K562 (cell line): Measurements from ENCODE around the gene DLX3. TPM values are rescaled to one million over a fixed set of nuclear protein-coding genes. Genes with fewer than 3 reads are reported as not detected.
A peak's percentile ranks its signal among the peaks of the same experiment; 100 is the strongest.

Experiments used
- ATAC-seq: fragments of 200-7000 bp; cut with Tn5 transposase; 3 replicates; pipeline ENCODE4 v1.9.1; 2020; ENCODE audit warnings: moderate library complexity
- BruUV-seq: library from RNA; stranded (reverse); fragments of 400-500 nt; replicated peaks from 2 replicates; lab custom pipeline; 2021; lab: Mats Ljungman, UMichigan
- CTCF ChIA-PET: fragments of 300-600 bp; formaldehyde crosslinking; extraction: SDS; loops from one replicate; lab custom pipeline; 2021; ENCODE audit warnings: low intra/inter-chr PET ratio; lab: Yijun Ruan, JAX
- POLR2A ChIA-PET: fragments of 300-600, 350-650 bp; sonication (Branson Sonifier 250); formaldehyde crosslinking; extraction: SDS; loops from one replicate; lab custom pipeline; 2021; ENCODE audit warnings: antibody characterized with exemption, inconsistent platforms; lab: Yijun Ruan, JAX
- DNase-seq, 4 experiments: peaks; one replicate each; pipeline versions ENCODE4 v3.0.0 to v3.0.0-alpha.2; 2011 to 2018; ENCODE audit warnings: low spot score in 3 of 4, mixed read lengths in 3 of 4; ENCODE audit errors: extremely low read depth in 1 of 4
- FAIRE-seq: peaks from 2 replicates; lab custom pipeline; 2011; peaks lifted over from hg19 to GRCh38; lab: Jason Lieb, UNC
- H2AFZ ChIP-seq: 2 replicates; pipeline ENCODE4 v1.6.0; 2011; ENCODE audit warnings: low read depth, low read length, control low read depth, inconsistent platforms
- H3K27ac ChIP-seq: fragments of 200-600 bp; 3 replicates; pipeline ENCODE4 v1.8.0; 2011; ENCODE audit warnings: low read depth, mild to moderate bottlenecking, control low read depth, inconsistent platforms, low read length, moderate library complexity, mixed read lengths; ENCODE audit errors: extremely low read depth
- H3K27me3 ChIP-seq, 2 experiments: fragments of 300-600 bp in 1 of 2; 2 replicates in 1 of 2; 3 replicates in 1 of 2; pipeline versions ENCODE4 v1.6.0 to v1.8.0; 2011; ENCODE audit warnings: inconsistent platforms in 2 of 2, low read length in 2 of 2, mild to moderate bottlenecking in 1 of 2, mixed read lengths in 1 of 2, moderate library complexity in 1 of 2; ENCODE audit not compliant: control insufficient read depth in 2 of 2, insufficient read depth in 2 of 2
- H3K36me3 ChIP-seq: fragments of 300-600 bp; 3 replicates; pipeline ENCODE4 v1.8.0; 2011; ENCODE audit warnings: mild to moderate bottlenecking, low read length, inconsistent platforms; ENCODE audit not compliant: control insufficient read depth, insufficient read depth
- H3K4me1 ChIP-seq, 2 experiments: fragments of 200-600 bp in 1 of 2; replicated peaks in 1 of 2; 2 replicates in 1 of 2; 3 replicates in 1 of 2; pipeline versions ENCODE4 v1.5.1 to v1.8.0; 2011; ENCODE audit warnings: inconsistent platforms in 2 of 2, low read length in 2 of 2, mild to moderate bottlenecking in 1 of 2, mixed read lengths in 1 of 2, moderate library complexity in 1 of 2; ENCODE audit not compliant: control insufficient read depth in 2 of 2, insufficient read depth in 2 of 2
- H3K4me2 ChIP-seq: 2 replicates; pipeline ENCODE4 v1.6.1; 2011; ENCODE audit warnings: low read length, control low read depth, inconsistent platforms, mixed read lengths; ENCODE audit not compliant: insufficient read depth
- H3K4me3 ChIP-seq: fragments of 200-600 bp; sonication (generic), shearing (Covaris generic); 2 replicates; pipeline ENCODE4 v1.5.1; 2016; ENCODE audit warnings: control low read depth, inconsistent platforms
- H3K79me2 ChIP-seq: fragments of 200-600 bp; 3 replicates; pipeline ENCODE4 v1.8.0; 2011; ENCODE audit warnings: low read length, inconsistent platforms; ENCODE audit not compliant: control insufficient read depth, insufficient read depth
- H3K9ac ChIP-seq, 2 experiments: 2 replicates each; pipeline versions ENCODE4 v1.6.0 to v1.6.1; 2011; ENCODE audit warnings: low read depth in 2 of 2, low read length in 2 of 2, control low read depth in 1 of 2, inconsistent platforms in 1 of 2, mild to moderate bottlenecking in 1 of 2, mixed read lengths in 1 of 2; ENCODE audit not compliant: insufficient read depth in 1 of 2
- H3K9me1 ChIP-seq: one replicate; pipeline ENCODE4 v1.6.0; 2011; ENCODE audit warnings: inconsistent platforms, mild to moderate bottlenecking, low read length, moderate library complexity; ENCODE audit not compliant: control insufficient read depth, insufficient read depth
- H3K9me3 ChIP-seq: replicated peaks from 2 replicates; pipeline ENCODE4 v1.5.1; 2011; ENCODE audit warnings: low read depth, low read length, inconsistent platforms; ENCODE audit not compliant: control insufficient read depth, insufficient read depth
- H4K20me1 ChIP-seq: replicated peaks from 2 replicates; pipeline ENCODE4 v1.6.1; 2011; ENCODE audit warnings: low read length, inconsistent platforms, mixed read lengths; ENCODE audit not compliant: control insufficient read depth, insufficient read depth
- PRMT5 ChIP-seq: sonication (generic); formaldehyde crosslinking; IDR thresholded peaks from 2 replicates; pipeline ENCODE4 v1.5.0; 2020; ENCODE audit warnings: missing genetic modification reagents
- SPI1 ChIP-seq: IDR thresholded peaks from 2 replicates; pipeline ENCODE4 v1.6.1; 2011; ENCODE audit warnings: low read depth, low read length, control low read depth, borderline replicate concordance
- ZNF584 ChIP-seq: fragments of 200-800 bp; sonication (Bioruptor generic); IDR thresholded peaks from 2 replicates; pipeline ENCODE4 v1.6.1; 2016; ENCODE audit warnings: low read depth, mild to moderate bottlenecking, missing genetic modification characterization, missing compliant biosample characterization
- WGBS: fragments of 100-300 bp; shearing (Covaris generic); methylation state at CpG from one replicate; pipeline ENCODE4 v1.1.6; 2016; ENCODE audit warnings: low coverage, mixed read lengths; ENCODE audit not compliant: insufficient coverage; ENCODE audit errors: missing lambda C conversion rate; 5-methylcytosine and 5-hydroxymethylcytosine counted together
- in situ Hi-C: fragments of 300-500 bp; cut with MboI; formaldehyde crosslinking; loops from 4 replicates; pipeline ENCODE4 v1.15.0; 2018; ENCODE audit warnings: inconsistent platforms, mixed read lengths
- intact Hi-C: fragments of 100-400 bp; cut with micrococcal nuclease; formaldehyde crosslinking; loops from 2 replicates; pipeline ENCODE4 v1.14.2; 2022
- polyA plus RNA-seq, 8 experiments: library from polyadenylated mRNA; depleted of rRNA in 4 of 8; stranded (reverse) in 5 of 8; unstranded in 3 of 8; fragments of >200 nt; fragmentation: Nextera tagmentation in 2 of 8; fragmentation: Illumina TruSeq in 1 of 8; extraction: Ambion mirVana in 2 of 8; extraction: Trizol in 1 of 8; gene quantifications; 2 replicates each; pipeline versions ENCODE4 v1.2.1 to v1.2.3, GENCODE V29; 2011 to 2014; ENCODE audit warnings: inconsistent platforms in 1 of 8, missing spikeins in 1 of 8
- total RNA-seq, 7 experiments: library from RNA; depleted of rRNA in 6 of 7; stranded (reverse); fragments of >200 nt in 6 of 7; fragmentation: Illumina TruSeq in 2 of 7; extraction: Trizol in 2 of 7; gene quantifications; 2 replicates each; pipeline versions ENCODE4 v1.2.1 to v1.2.3, GENCODE V29; 2011 to 2021; ENCODE audit warnings: low replicate concordance in 1 of 7
- TF ChIP-seq, protein P1 (sequence below): fragments of 250-450 bp; sonication (Bioruptor Pico); IDR thresholded peaks from 2 replicates; pipeline ENCODE4 v1.4.0; 2020; ENCODE audit warnings: borderline replicate concordance

DLX3 gene
- total and polyA plus RNA-seq, 9 of the 15 experiments (the other 6 are each of a cell fraction or from before 2014, with no cell fraction given): not detected

- in situ Hi-C loops: no loop called here
- no peak for FAIRE-seq
- POLR2A ChIA-PET: interaction anchor here (0.5 kb wide), 1 partner anchor 13 kb away, joined by 5 read pairs; no protein-coding TSS in a partner anchor
Observed at GRCh38 chr17:50015146-50015545, 20.1 kb upstream of the DLX3 start.

More at GRCh38 chr17:50015146-50015545, 20.1 kb upstream of the DLX3 start:
- Histone ChIP-seq H3K4me2 (no peak overlapping the region), H2AFZ (no peak overlapping the region), H3K36me3 (no peaks in the 10 kb centered on the region), H3K27ac (no peak overlapping the region), H3K27me3 (no peaks in the 10 kb centered on the region; a peak in 2 of 5 replicates)
- DNase-seq: no peak
- no peak for TF ChIP-seq ZNF584 (CRISPR knock-in tag)
- TF ChIP-seq, protein P1, sequence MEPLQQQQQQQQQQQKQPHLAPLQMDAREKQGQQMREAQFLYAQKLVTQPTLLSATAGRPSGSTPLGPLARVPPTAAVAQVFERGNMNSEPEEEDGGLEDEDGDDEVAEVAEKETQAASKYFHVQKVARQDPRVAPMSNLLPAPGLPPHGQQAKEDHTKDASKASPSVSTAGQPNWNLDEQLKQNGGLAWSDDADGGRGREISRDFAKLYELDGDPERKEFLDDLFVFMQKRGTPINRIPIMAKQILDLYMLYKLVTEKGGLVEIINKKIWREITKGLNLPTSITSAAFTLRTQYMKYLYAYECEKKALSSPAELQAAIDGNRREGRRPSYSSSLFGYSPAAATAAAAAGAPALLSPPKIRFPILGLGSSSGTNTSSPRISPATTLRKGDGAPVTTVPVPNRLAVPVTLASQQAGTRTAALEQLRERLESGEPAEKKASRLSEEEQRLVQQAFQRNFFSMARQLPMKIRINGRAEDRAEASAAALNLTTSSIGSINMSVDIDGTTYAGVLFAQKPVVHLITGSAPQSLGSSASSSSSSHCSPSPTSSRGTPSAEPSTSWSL (CRISPR knock-in tag): no peak
- no peak for TF ChIP-seq PRMT5 (CRISPR knock-in tag)
- TF ChIP-seq SPI1: peak; percentile 79; the same call in 1 of the 2 replicates
- TF ChIP-seq, all 486 proteins: peak for 1
- Histone ChIP-seq H3K9me1 (no peaks in the 10 kb centered on the region), H3K4me1 (no peaks in the 10 kb centered on the region), H3K9me3 (no peaks in the 10 kb centered on the region), H3K9ac (no peak overlapping the region), H3K79me2 (no peaks in the 10 kb centered on the region), H4K20me1 (no peaks in the 10 kb centered on the region), H3K4me3 (no peak overlapping the region)
- CTCF ChIA-PET: no interaction called here
- WGBS: 0% methylated on average over 2 of the region's 2 CpGs
- no peak for ATAC-seq
- intact Hi-C loops: no loop called here
- BruUV-seq: no TSS peak
